Left ventricle myocardium superior (tissue), 1 donor: ENCODE results near the gene CNTNAP5. TPM values are rescaled to one million over a fixed set of nuclear protein-coding genes. Genes with fewer than 3 reads are reported as not detected.
A peak's percentile ranks its signal among the peaks of the same experiment; 100 is the strongest.

ENCODE experiments used
- ATAC-seq: fragments of 200-7000 bp; cut with Tn5 transposase; one replicate; pipeline ENCODE4 v1.9.1; 2020; ENCODE audit warnings: mild to moderate bottlenecking, moderate library complexity
- DNase-seq: peaks from one replicate; pipeline ENCODE4 v3.0.0-alpha.2; 2020
- intact Hi-C: fragments of 100-400 bp; cut with micrococcal nuclease; formaldehyde crosslinking; loops from one replicate; pipeline ENCODE4 v1.11.0; 2022
- long read RNA-seq: library from polyadenylated mRNA; unstranded; transcript quantifications from one replicate; pipeline ENCODE4 v2.0.0, GENCODE V29; 2021
- total RNA-seq: library from RNA; stranded (reverse); fragmentation: NEBNext Ultra II Directional; extraction: Animal tissue kit (Norgen Biotek cat#: 25700); gene quantifications from one replicate; pipeline ENCODE4 v1.2.1, GENCODE V29; 2021
- donor health status: DM: no; HTN: yes; CAD: no; lungs with severe emphysema.

Gene CNTNAP5
- total RNA-seq, result not detected
- long read RNA-seq, result 0 reads

DNA sequence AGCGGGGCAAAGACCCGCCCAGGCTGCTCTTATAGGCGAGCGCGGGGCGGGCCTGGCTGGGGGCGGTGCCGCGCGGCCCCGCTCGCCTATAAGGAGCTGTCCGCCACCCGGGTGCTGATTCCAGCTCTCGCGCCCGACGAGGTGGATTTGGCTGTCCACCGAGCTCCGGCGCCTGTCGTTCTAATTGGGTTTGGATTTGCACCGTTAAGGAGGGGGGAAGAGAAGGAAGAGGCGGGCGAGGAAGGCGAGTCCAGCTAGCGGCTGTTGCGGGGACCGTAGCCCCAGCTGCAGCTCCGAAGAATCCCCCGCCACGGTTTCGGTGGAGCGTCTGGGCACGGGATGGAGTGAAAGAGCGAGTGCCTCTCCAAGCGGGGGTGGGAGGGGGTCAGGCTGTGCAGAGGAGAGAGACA, at the start of gene CNTNAP5:
TSS of gene CNTNAP5 (plus strand) at position 117 of the 410 bp plus-strand sequence. CDS start 364 bp downstream, outside the sequence.
- intact Hi-C loops, result loop anchor here (10.0 kb wide), 1 partner anchor 780 kb away; no protein-coding TSS in a partner anchor
- ATAC-seq, result peak; percentile 79
- DNase-seq, result peak; percentile 69

DNA sequence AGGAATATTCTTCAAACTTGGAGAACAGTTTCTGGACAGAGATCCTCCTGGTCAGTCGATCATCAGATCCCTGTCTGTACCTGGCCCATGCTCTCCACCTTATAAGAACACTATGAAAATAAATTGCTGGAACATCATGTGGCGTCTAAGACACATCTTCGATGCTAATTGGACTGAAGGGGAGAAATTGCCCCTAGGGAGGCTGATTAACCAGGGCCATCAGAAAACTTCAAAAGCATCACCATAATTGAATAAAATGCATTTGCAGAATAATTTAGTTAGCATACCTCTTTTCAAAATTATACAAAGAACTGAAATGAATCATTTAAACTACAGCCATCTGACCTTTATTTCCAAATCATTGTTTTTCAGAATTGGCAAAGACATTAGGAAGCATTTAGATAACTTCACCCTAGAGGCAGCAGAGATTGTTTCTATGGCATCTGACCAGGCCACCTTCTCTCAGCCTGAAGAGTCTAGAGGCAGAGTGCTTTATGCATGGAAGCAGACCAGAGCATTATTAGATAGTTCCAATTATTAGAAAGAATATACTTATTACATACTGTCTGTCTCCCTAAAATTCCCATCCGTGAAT, 48.9 kb upstream of the CNTNAP5 start:
- no peak for ATAC-seq
- intact Hi-C loops, result no loop called here
- DNase-seq, result no peak

DNA sequence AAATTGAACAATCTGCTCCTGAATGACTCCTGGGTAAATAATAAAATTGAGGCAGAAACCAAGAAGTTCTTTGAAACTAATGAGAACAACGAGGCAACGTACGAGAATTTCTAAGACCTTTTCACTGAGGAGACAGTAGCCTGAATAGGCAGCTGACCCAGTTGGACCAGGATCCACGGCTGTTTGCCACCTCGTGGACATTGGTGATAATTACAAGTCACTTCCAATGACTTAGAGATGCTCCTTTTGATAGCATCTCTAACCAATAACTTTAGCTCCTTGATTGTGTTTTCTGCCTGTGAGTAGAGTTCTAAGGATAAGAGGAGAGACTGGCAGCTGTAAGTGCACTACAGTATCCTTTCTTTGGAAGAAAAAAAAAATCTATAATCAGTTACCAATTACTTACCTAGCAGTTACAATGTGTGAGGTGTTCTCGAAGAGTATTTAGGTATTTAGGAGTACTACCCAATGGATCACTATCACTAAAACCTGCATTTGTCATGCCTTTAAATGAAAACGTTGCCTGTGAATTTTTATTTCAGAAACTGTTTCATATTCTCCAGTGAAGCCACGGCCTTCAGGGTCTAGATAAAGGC, 31.3 kb upstream of the CNTNAP5 start:
- intact Hi-C loops, result no loop called here
- no peak for ATAC-seq
- DNase-seq, result no peak

DNA sequence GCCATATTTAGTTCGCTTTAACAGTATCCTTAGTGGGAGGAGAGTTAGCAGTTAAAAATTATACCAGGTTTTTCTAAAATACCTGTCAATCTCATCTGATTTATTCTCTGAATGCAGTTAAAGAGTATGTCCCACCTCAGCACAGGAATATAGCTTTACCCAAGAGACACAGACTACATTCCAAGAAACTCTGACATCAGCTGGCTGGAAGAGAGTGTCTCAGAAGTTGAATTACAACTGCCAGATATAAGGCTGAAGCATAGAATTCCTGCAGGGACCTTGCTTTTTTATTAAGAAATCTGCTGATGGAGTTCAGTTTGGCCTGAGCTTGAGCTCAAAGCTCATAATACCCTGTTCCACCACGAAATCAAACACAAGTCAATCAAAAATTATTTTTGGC, 25.4 kb upstream of the CNTNAP5 start:
- ATAC-seq, result no peak
- intact Hi-C loops, result no loop called here
- no peak for DNase-seq

DNA sequence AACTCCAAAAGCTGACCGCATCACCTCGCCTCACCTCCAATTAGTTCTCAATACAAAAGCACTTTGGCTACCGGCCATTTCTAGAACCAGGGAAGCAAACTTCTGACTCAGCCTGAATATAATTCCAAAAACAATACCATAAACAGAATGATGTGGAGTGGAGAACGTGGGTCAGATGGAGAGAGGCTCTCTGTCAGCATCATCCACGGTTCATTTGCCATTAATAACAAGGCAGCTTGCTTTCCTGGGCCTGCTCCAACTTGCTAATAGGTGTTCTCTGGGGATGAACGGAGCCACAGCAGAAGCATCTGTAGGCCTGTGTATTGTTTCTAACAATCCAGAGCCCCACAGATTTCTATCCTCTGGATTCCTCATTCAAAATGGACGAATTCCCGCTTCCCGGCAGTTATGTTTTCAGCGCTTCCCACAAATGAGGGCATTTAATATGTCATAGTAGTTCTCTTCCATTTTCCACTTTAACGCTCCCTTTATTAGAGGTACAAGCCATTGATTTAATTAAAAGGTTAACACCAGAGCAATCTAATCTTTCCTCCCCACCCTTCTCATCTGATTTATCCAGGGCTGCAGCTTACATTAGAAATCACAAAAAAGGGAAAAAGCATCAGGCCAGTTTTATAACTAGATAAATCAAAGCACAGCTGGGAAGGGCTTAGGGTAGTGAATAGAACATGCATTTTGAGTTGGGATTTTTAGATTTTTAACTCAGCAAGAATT, 23.2 kb upstream of the CNTNAP5 start:
- ATAC-seq (no peak), DNase-seq (no peak)
- intact Hi-C loops, result no loop called here

DNA sequence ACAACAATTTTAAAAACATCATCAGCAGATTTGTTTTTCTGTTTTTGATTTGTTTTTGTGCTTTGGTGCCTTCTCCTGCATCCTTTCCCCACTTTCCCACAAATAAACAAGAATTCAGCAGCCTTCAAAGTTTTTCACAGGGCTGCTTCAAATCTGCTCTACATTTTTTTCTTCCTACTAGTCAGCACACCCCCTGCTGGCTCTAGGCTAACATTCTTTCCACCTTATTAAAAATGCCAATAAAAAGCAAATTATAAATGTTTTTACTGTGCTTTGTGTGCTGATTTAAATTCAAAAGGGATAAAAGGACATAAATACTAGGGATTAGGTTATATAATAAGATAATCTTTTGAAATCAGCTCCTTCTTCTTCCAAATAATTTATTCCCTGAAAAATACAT, 6.2 kb upstream of the CNTNAP5 start:
- intact Hi-C loops, result no loop called here

DNA sequence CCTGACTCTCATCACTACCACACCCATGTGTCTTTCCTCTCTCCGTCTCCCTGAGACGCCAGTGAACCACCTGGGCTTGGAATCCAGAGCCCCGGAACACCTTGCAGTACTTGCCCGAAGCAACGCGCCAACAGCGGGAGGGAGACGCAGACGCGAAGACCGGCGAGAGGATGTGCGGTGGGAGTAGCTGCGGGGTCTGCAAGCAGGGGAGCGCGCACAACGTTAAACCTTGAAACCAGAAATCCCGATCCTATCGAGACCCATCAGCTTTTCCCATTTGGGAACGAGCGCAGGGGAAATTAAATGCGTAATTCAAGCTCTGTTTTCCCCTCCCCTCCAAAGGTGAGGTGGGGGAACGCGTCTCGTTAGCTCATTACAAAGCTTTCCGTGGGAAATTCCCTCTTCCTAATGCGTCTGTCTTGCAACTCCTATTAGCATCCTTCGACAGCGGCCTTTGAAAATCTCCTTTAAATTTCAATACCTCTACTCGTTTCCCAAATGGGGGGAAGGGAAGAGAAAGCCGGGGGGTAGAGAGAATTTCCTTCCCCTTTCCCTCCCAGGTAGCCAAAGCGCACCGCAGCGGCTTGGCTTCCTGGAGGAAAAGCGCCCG, 421 bp upstream of the CNTNAP5 start:
- intact Hi-C loops, result loop anchor here (10.0 kb wide), 1 partner anchor 780 kb away; no protein-coding TSS in a partner anchor
- ATAC-seq (no peak), DNase-seq (no peak)

More for the DNA sequence above, 6.2 kb upstream of the CNTNAP5 start:
- no peak for DNase-seq
- ATAC-seq, result no peak

DNA sequence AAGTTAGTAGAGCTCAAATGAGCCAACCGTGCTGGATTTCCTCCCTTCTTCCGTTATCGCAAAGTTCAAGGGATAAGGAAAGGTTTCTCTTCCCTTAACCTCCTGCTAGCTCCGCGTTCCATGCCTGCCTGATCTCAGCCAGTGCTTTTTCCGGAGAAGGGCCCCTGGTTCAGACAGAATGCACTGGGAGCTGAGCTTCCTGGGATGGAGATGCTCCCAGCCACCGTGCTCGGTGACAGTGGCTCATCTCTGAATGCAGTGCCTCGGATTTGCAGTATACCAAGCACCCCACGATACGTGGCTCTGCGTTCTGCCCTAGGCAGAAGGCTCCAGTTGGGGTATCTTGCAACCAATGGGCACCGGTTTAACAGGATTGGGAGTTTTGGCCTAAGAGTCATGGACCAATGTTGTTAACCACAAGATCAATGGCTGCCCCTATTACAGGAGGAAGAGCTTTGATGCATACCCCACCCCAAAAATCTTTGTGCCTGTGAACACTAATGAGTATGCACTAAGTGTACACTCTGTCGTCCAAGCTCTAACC, 876 bp downstream of the CNTNAP5 start:
- intact Hi-C loops, result loop anchor here (10.0 kb wide), 1 partner anchor 779 kb away; no protein-coding TSS in a partner anchor
- DNase-seq (no peak), ATAC-seq (no peak)

DNA sequence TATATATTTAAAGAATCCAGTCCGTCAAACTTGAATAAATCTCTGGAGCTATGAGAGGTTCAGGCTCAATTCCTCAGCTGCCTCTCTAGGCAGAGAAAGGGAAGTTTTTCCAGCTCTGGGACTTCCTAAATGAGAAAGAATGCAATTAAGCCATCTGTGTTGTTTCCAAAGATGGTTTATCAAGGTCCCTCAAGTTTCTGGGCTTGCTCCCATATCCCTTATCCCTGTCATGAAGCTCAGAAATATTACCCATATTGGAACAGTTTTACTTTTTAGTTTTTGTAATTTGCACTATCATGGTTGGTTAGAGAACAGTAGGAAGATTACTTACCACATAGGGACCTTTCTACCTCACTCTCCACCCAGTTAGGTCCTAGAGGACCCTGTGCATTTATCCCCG, 1.4 kb downstream of the CNTNAP5 start:
- ATAC-seq (no peak), DNase-seq (no peak)
- intact Hi-C loops, result loop anchor here (10.0 kb wide), 1 partner anchor 778 kb away; no protein-coding TSS in a partner anchor

DNA sequence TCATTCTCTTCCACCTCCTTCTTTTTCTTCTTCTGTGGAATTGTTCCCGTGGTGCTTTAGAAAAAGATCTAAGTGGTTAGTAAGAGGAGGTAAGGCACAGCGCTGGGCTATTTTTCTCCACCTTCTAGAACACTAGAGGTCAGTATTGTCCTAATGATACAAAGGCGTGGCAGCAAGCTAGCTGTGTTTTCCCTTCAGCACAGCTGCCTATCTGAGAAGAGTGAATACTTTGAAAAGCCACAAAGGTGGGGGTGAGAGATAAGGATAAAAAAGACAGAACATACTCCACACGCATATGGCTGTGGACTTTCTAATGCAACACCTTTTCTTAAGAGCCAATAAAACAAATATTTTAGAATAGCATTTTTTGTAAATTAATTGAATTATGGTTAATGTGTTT, 2.1 kb downstream of the CNTNAP5 start:
- intact Hi-C loops, result loop anchor here (10.0 kb wide), 1 partner anchor 778 kb away; no protein-coding TSS in a partner anchor
- ATAC-seq, result peak; percentile 38
- DNase-seq, result no peak

DNA sequence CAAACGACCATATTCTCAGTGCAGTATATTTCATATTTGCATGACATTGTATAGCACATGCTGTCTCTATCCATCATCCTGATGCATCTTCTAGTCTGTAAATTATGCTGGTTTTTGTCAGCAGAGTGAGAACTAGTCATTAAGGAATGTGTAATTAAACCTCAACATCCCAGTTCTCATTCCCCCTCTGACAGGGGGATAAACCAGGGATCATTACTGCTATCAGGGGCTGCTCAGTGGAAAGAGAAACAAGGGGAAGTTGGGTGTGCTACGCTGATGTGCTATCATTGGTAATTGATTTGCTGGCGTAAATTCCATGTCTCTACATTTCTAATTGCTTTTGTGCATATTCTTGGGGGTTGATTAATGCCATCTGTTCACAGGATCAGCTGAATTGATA, 7.7 kb downstream of the CNTNAP5 start:
- intact Hi-C loops, result no loop called here
- DNase-seq (no peak), ATAC-seq (no peak)

DNA sequence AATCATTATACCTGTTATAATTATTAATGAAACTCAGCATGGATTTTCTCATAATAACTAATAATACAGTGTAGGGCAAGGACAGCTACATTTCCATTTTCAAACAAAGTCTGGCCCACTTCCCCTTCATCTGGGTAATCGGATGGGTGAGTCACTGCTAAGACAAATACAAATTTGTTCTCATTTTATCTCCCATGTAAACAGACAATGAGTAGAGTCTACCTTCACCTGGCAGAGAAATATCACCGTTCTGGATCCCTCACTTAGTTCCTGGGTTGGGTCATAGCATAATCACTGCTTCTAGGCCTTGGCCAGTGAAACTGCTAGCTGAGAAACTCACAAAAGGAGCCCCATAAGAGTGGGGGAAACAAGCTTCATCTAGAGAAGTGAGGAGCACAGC, 9.2 kb downstream of the CNTNAP5 start:
- intact Hi-C loops, result no loop called here
- ATAC-seq, result no peak
- DNase-seq, result no peak

DNA sequence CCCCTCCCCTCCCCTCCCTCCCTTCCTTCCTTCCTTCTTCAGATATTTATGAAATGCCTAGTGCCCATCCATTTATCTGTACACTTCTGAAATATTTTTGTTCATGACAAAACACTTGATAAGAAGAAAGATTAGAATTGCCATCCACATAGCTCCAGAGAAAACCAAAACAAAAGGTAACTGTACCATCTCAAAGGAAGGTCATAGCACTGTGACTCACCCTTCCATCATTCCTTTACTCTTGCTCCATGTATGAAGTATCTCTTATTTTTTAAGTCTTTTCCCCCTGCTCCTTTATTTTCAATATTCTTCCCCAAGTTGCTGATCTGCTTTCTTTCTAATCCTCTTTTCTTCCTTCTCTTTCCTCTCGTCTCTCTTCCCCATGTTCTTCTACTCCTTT, 9.9 kb downstream of the CNTNAP5 start:
- ATAC-seq (no peak), DNase-seq (no peak)
- intact Hi-C loops, result no loop called here

DNA sequence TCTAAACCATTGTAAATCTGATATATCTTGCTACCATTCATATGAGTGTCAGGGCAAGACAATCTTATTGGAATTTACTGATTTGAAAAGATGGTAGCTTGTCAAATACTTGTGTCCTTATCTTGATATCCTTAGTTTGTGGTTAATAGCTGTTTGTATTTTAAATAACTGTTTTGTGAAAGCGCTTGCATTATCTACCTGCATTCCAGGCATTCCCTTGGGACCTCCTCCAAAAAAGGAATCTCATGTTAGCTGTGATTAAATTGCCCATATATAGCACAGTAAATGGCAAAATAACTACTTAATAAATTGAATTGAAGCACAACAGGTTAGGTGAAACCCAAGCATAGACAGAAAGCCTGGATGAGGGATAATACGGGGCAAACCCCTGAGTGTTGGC, 13.9 kb downstream of the CNTNAP5 start:
- ATAC-seq, result no peak
- DNase-seq, result no peak
- intact Hi-C loops, result no loop called here

DNA sequence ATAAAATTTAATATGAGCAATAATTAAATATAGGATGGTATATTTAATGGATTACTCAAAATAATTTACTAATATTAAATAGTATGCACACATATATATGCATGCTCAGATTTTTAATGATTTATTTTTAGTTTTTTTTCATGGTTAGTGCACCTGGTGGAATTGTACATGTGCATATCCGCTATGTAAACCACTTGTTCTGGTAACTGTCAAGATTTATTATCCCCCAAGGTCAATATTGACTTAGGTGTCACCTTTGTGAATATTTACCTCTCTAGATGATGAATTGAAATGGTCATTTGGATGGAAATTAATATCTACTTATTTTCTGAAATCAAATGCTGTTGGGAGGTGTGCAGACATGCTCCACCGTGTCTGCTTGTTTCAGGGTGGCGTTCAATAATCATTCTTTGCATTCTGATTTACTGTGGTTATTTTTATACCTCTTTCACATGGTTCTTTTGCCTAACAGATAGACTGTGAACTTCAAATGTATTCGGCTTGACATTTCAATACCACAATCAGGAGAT, 14.7 kb downstream of the CNTNAP5 start:
- DNase-seq, result no peak
- ATAC-seq, result no peak
- intact Hi-C loops, result no loop called here

DNA sequence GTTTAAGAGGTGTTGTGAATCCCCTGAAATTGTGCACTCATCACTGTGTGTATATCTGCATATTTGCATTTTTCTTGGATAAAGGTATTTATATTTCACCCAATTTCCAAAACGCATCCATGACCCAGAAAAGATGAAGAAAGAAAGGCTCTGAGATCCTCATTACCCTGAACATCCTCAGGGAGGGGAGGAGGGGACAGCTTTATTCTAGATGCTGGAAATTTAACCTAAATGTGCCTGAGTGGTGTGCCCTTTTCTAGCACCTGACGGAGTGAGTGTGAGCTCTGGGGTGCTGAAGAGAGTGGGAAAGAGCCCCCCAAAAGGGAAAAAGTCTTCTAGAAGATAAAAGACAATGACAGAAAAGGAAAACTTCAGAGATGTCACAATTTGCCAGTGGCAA, 20.8 kb downstream of the CNTNAP5 start:
- ATAC-seq (no peak), DNase-seq (no peak)
- intact Hi-C loops, result no loop called here

DNA sequence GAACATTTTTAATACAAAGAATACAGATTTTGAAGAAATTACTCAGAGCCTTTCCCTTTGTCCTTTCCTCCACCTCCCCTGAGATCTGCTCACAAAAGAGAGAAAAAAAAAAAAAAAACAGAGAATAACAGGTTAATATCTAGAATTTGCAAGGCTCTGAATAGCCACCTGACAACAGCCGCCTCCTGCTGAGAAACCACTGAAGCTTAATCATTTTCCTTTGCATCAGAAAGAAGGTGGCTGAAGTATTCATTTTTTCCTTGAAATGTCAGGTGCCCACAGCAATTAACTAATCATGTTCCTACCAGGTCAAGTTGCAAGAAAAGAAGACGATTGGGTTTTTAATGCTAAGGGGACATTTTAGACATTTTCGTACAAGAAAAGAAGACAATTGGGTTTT, 21.2 kb downstream of the CNTNAP5 start:
- intact Hi-C loops, result no loop called here
- ATAC-seq (no peak), DNase-seq (no peak)

DNA sequence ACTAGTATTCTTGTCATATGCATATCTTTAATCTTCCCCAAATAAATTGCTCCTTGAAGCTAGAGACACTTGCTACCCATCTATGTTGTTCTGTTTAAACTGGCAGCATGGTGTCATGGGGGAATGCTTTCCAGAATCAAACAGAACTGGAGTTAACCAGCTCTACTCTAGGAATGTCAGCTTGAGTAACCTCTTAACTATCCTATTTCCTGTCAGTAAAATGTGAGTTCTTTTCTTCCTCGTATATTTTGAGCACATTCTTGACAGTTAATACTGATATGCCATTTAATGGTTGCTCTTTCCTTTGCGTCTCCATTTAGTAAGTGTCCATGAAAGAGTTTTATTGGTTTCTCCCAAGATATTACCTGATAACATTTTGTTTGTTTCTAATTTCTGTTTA, 23.0 kb downstream of the CNTNAP5 start:
- ATAC-seq, result no peak
- DNase-seq, result no peak
- intact Hi-C loops, result no loop called here

DNA sequence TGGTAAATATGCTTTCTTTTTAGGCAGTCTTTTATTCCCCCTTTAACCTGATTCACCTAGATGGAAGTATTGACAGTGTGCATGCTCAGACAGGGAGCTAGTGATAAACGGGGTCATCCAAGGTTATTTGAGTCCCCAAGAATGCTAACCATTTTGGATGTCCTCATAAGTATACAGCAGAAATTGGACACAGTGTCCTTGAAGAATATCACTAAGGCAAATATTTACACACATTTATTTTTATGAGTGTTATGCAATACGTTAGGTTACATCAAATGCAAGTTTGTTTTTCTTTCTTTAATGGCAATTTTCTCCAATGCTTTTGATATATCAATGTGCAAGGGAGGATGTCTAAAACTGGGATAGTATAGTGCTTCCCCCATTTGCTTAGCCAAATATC, 23.6 kb downstream of the CNTNAP5 start:
- intact Hi-C loops, result no loop called here
- ATAC-seq (no peak), DNase-seq (no peak)

DNA sequence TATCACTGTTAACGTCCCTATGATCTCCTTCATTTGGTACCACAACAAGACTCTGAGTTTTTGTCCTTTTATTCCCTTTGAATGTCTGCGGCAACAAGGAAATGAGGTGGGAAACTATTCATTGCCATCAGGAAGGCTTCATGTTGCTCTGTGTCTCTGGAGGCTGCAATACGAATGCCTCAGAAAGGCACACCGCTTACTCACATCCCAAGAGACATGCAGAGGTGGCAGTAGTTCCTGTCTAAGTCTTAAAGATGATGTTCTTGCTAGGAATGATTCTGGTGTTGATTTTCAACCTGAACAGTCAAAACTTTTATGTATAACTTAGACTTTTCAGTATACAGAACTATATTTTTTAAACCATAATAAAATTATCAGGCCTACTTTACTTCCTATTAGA, 24.0 kb downstream of the CNTNAP5 start:
- no peak for ATAC-seq
- intact Hi-C loops, result no loop called here

More for the DNA sequence above, 24.0 kb downstream of the CNTNAP5 start:
- no peak for DNase-seq
